Muscle layer of colon (tissue), 2 donors: ENCODE data around the gene NOS3.
"Not testable (repeated sequence)": the region's sequence is repeated elsewhere in the genome, so short reads cannot be mapped to it uniquely, and the experiment has no call there.

Experiments used
- H3K27ac ChIP-seq: one replicate; pipeline ENCODE4 v1.7.0; 2013; ENCODE audit warnings: low read depth, mild to moderate bottlenecking, low read length, moderate library complexity
- H3K27me3 ChIP-seq, 2 donors: one replicate each; pipeline ENCODE4 v1.7.0; 2013; ENCODE audit warnings: low read length in 2 of 2, mild to moderate bottlenecking in 2 of 2; ENCODE audit not compliant: insufficient read depth in 2 of 2, control insufficient read depth in 1 of 2
- H3K36me3 ChIP-seq: one replicate; pipeline ENCODE4 v1.7.0; 2013; ENCODE audit warnings: mild to moderate bottlenecking, low read length; ENCODE audit not compliant: insufficient read depth
- H3K4me1 ChIP-seq: one replicate; pipeline ENCODE4 v1.7.0; 2013; ENCODE audit warnings: mild to moderate bottlenecking, low read length; ENCODE audit not compliant: insufficient read depth
- H3K4me3 ChIP-seq, 2 donors: one replicate each; pipeline ENCODE4 v1.7.0; 2013; ENCODE audit warnings: low read length in 2 of 2, low read depth in 1 of 2, mild to moderate bottlenecking in 1 of 2, moderate library complexity in 1 of 2
- H3K9ac ChIP-seq: one replicate; pipeline ENCODE4 v1.7.0; 2013; ENCODE audit warnings: low read length
- H3K9me3 ChIP-seq: one replicate; pipeline ENCODE4 v1.7.0; 2013; ENCODE audit warnings: mild to moderate bottlenecking, low read length
- donor health status: abdominal sarcoma.
- donor health status: Adenocarcinoma of cecum.

The NOS3 gene

GRCh38 chr7:151017370-151017952, 26.6 kb downstream of the NOS3 start:
- Histone ChIP-seq H3K36me3 (no peaks in the 10 kb centered on the region), H3K9ac (no peak overlapping the region), H3K4me3 (no peak overlapping the region), H3K4me1 (peaks cover 13% of the 10 kb centered on the region), H3K27ac (no peak overlapping the region), H3K27me3 (peaks cover 27 to 69% of the 10 kb centered on the region in 2 donors), H3K9me3 (no peaks in the 10 kb centered on the region)

DNA sequence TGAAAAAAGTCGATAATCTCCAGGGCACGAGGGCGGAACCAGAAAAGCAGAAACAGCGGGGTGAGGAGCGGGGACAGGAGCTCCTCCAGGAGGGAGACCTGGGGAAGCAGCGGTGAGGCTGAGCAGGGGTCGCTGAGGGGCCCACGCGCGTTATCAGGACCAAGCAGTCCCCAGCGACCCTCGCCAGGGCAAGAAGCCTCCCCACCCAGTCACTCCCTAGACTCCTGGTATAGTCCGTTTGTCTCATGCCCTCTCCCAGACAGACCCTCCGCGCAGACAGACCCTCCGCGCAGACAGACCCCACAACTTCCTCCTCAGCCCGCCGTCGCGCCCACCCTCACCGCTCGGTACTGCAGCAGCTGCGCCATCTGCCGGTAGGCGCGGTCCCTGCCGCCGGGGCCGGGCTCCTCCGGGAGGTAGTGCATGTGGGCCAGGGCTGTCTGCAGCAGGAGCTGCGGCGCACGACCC, 27.2 kb downstream of the NOS3 start:
- Histone ChIP-seq H3K27me3 (peaks cover 22 to 69% of the 10 kb centered on the region in 2 donors), H3K36me3 (no peaks in the 10 kb centered on the region), H3K9me3 (no peaks in the 10 kb centered on the region), H3K4me1 (peaks cover 13% of the 10 kb centered on the region), H3K4me3 (peak overlapping the region in 1 of 2 donors; percentile 38), H3K9ac (no peak overlapping the region), H3K27ac (no peak overlapping the region)

DNA sequence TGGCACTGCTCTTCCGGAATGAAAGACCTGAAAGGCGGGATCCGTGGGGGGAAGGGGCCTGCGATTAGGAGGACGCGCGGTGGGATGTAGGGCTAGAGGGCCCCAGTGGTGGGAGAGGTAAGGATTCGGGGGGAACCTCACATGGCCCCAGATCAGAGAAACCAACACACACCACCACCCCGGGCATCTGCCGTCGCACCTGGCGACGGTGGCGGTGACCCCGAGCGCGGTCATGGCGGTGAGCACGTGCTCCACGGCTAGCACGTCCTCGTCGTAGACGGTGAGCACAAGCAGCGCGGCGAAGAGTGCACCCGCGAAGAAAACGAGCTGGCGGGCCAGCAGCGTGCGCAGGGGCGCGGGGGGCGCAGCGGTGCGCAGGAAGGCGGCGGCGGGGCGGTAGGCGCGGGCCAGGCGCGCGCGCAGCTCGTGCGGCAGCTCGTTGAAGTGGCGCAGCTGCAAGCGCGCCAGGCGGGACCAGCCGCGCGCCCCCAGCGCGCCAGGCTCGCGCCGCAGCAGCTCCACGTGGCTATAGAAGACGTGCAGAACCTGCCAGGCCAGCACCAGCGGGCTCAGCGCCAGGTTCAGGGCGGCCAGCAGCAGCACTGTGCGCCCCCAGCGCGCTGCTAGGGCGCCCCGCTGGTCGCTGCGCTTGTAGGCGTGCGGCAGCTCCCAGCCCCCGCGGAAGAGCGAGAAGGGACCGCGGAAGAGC, 27.8 kb downstream of the NOS3 start:
- Histone ChIP-seq H3K9ac (no peak overlapping the region), H3K27ac (no peak overlapping the region), H3K27me3 (peaks cover 19 to 63% of the 10 kb centered on the region in 2 donors), H3K4me1 (peaks cover 13% of the 10 kb centered on the region), H3K4me3 (peak overlapping the region; percentile 27 to 38), H3K36me3 (no peaks in the 10 kb centered on the region), H3K9me3 (no peaks in the 10 kb centered on the region)

GRCh38 chr7:151019130-151019447, 28.3 kb downstream of the NOS3 start:
- H3K9me3 ChIP-seq: no peaks in the 10 kb centered on the region
- no peak overlapping the region for H3K27ac ChIP-seq
- H3K36me3 ChIP-seq: no peaks in the 10 kb centered on the region
- H3K27me3 ChIP-seq: peaks cover 15 to 58% of the 10 kb centered on the region in 2 donors
- H3K4me3 ChIP-seq: peak overlapping the region; percentile 27 to 38
- no peak overlapping the region for H3K9ac ChIP-seq
- peaks cover 13% of the 10 kb centered on the region for H3K4me1 ChIP-seq

DNA sequence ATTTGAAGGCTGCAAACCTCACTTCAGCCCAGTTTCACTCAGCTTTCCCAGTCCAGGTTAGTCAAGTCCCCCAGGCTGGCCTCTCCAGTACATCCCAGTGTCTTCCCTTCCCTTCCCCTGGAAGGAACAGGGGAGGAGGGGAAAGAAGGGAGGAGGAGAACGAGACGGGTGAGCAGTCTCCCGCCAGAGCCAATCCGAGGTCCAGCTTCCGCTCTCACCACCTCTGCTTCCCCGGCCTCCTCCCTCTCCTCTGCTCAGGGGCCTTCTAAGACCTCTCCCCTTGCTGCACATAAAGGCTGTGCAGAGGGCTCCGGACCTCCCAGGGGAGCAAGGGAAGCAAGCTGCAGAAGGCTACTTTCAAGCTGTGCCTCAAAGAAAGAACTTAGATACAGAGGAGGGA, 29.4 kb downstream of the NOS3 start:
- Histone ChIP-seq H3K9ac (no peak overlapping the region), H3K4me3 (no peak overlapping the region), H3K9me3 (no peaks in the 10 kb centered on the region), H3K36me3 (no peaks in the 10 kb centered on the region), H3K4me1 (peaks cover 13% of the 10 kb centered on the region), H3K27me3 (peaks cover 12 to 48% of the 10 kb centered on the region in 2 donors), H3K27ac (no peak overlapping the region)

DNA sequence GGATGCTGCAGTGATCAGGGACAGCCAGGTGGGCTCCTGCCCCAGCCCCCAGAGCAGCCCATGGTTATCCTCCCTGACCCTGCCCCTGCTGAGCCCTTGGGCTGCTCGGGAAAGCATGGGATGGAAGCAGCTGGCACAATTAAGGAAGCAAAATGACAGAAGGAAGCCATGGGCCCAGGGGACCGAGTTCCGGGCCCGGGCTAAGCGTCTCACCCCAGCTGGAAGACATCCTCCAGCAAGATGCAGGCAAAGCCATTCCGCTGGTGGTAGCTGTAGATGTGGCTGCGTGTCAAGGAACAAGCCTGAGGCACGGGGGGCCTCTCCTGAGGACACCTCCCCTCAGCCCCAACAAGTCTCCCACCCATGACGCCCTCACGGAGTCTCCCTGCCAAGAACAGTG, 32.4 kb downstream of the NOS3 start:
- Histone ChIP-seq H3K9me3 (no peaks in the 10 kb centered on the region), H3K9ac (no peak overlapping the region), H3K4me3 (no peak overlapping the region), H3K36me3 (no peaks in the 10 kb centered on the region), H3K27ac (no peak overlapping the region), H3K27me3 (peaks cover 0 to 19% of the 10 kb centered on the region in 2 donors), H3K4me1 (peaks cover 7% of the 10 kb centered on the region)

DNA sequence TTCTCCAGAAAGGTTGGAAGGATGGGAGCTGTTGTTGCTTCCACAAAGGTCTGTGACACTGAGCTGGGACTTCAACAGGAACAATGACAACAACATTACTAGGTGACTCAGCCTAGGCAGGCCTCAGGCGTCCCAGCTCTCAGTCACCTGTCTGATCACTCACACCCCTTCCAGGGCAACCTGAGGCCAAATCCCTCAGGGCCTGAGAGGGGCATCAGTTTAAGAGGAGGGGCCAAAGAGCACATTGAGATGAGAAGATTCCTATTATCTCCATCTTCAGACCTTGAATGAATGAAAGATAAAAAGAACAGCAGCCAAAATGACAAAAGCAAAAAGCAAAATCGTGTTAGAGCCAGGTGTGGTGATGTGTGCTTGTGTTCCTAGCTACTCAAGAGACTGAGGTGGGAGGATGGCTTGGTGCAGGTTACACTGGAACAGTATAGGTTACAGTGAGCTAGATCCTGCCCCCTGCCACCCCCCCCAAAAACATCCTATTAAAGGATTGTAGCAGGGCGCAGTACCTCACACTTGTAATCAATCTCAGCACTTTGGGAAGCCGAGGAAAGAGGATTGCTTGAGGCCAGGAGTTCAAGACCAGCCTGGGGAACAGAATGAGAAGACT, 33.7 kb downstream of the NOS3 start, which contains the start of gene ATG9B:
Gene ATG9B (minus strand): TSS at position 60 of the 622 bp plus-strand sequence. CDS start 71 bp downstream, outside the sequence.
- Histone ChIP-seq H3K36me3 (no peaks in the 10 kb centered on the region), H3K4me3 (no peak within 1 kb of the TSS), H3K4me1 (peaks cover 9% of the 10 kb centered on the region), H3K27me3 (peaks cover 0 to 9% of the 10 kb centered on the region in 2 donors), H3K9ac (no peak within 1 kb of the TSS), H3K27ac (no peak within 1 kb of the TSS), H3K9me3 (no peaks in the 10 kb centered on the region)

- H3K9me3 ChIP-seq: no peaks in the 10 kb centered on the region
- peaks cover 0 to 1% of the 10 kb centered on the region in 2 donors for H3K27me3 ChIP-seq
- no peak overlapping the region for H3K27ac ChIP-seq
- no peak overlapping the region for H3K9ac ChIP-seq
- H3K4me3 ChIP-seq: no peak overlapping the region
- no peaks in the 10 kb centered on the region for H3K36me3 ChIP-seq
- H3K4me1 ChIP-seq: peaks cover 13% of the 10 kb centered on the region
These were observed 35.3 kb downstream of the NOS3 start for GRCh38 chr7:151025924-151026671.

DNA sequence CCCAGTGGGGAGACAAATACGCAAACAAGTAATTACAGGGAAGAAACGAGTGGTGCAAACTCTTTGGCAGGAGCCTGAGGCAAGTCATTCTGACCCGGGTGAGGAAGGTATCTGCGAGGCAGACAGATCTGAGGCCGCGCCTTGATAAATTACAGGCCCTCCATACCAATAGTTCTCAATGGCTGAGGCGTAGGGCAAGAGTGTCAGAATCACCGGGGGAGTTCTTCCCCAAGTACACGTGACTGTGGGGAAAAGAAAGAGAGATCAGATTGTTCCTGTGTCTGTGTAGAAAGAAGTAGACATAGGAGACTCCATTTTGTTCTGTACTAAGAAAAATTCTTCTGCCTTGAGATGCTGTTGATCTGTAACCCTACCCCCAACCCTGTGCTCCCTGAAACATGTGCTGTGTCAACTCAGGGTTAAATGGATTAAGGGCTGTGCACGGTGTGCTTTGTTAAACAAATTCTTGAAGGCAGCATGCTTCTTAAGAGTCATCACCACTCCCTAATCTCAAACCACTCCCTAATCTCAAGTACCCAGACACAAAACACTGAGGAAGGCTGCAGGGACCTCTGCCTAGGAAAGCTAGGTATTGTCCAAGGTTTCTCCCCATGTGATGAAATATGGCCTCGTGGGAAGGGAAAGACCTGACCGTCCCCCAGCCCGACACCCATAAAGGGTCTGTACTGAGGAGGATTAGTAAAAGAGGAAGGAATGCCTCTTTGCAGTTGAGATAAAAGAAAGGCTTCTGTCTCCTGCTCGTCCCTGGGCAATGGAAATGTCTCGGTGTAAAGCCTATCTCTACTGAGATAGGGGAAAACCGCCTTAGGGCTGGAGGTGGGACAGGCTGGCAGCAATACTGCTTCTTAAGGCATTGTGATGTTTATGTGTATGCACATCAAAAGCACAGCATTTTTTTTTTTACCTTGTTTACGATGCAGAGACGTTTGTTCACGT, 36.2 kb downstream of the NOS3 start:
- H3K9me3 ChIP-seq, H3K9ac ChIP-seq, H3K36me3 ChIP-seq, H3K27ac ChIP-seq, H3K27me3 ChIP-seq: not testable (repeated sequence)
- peaks cover 13% of the 10 kb centered on the region for H3K4me1 ChIP-seq
- peak overlapping the region in 1 of 2 donors; percentile 95 for H3K4me3 ChIP-seq

- H3K36me3 ChIP-seq, H3K27me3 ChIP-seq, H3K9me3 ChIP-seq, H3K9ac ChIP-seq: not testable (repeated sequence)
- H3K27ac ChIP-seq: peak overlapping the region; percentile 97
- H3K4me1 ChIP-seq: peaks cover 13% of the 10 kb centered on the region
- H3K4me3 ChIP-seq: peak overlapping the region; percentile 71 to 95
These were observed 36.9 kb downstream of the NOS3 start for GRCh38 chr7:151027728-151028130.
